GM18499 (cell line): ENCODE measurements around the gene TTR.
A peak's percentile ranks its signal among the peaks of the same experiment; 100 is the strongest.

Source experiments
- ATAC-seq: cut with Tn5 transposase; IDR thresholded peaks from one replicate; pipeline ENCODE4 v1.9.1; 2021; ENCODE audit warnings: moderate number of reproducible peaks; ENCODE audit not compliant: insufficient read depth, unreplicated experiment

Gene TTR

GRCh38 chr18:31612124-31612523 lies 20.4 kb downstream of the TTR start:
- no peak for ATAC-seq

DNA sequence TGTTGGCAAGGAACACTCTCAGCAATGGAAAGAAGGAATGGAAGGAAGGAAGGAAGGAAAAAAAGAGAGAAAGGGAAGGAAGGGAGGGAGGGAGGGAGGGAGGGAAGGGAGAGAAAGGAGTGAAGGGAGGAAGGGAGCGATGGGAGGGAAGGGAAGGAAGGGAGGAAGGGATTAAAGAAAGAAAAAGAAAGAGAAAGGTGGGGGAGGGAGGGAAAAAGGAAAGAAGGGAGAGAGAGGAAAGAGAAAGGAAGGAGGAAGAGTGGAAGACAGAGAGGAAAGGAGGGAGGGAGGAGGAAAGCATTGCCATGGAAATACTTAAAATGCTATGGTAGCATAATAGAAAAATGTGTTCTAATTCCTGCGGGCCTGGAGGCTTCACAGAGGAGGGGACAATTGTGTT lies 22.4 kb downstream of the TTR start:
- no peak for ATAC-seq

GRCh38 chr18:31616586-31616985 lies 24.9 kb downstream of the TTR start:
- no peak for ATAC-seq

DNA sequence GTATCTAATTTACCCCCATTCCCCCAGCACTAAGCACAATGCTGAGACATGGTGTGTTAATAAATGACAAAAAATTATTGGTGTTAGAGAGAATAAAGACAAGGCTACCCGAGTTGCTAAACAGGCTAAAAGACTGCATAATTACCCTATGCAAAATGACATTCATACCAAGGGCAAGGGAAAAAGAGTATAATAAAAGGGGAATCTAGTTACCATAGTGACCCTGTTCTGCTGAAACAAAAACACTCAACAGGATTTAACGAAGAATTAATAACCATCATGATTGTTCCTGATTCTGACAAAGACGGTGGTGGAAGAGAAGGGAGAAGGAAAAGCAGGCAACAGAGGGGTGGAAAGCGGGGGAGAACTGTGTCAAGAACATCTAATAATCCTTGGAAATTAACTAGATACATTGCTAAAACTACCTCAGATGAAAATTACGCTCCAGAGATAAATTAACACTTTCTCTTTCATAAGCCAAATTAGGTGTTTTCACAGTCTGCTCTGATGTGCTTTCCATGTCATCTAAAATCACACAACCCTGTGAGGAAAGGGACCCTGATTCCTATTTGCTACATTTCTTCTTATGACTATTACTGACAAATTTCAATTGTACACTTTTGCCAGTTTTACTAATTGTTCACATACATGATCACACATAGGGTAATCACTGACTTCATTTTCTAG lies 25.5 kb downstream of the TTR start:
- ATAC-seq: no peak

DNA sequence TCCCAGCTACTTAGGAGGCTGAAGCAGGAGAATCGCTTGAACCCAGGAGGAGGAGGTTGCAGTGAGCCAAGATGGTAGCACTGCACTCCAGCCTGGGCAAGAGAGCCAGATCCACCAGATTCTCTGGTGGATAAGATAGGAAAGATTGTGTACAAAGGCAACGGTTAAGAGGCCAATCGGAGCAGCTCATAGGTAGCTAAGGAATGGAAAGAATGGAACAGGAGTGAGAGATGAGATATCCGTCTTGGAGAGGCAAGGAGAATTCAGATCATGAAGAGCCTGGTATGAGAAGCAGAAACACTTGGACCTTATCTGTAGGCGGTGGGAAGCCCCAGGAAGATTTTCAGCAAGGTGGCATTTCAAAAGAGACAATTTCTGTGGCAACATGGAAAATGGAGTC lies 27.1 kb downstream of the TTR start:
- no peak for ATAC-seq

DNA sequence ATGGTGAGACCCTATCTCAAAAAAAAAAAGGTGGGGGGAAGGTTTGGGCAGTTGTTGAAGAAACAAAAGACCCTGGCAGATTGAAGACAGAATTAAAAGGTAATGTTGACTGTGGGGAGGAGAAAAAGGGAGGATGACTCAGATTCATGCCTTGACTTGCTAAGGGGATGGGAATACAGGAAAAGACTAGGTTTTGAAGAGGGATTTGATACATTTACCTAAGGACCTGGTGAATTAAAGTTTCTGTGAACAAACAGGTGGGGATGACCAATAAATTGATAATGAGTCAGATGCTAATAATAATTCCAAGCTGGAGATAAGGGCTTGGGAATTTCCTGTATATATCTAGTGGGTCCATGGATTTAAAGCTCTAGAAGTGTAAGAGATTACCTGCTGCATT lies 27.6 kb downstream of the TTR start:
- ATAC-seq: no peak

GRCh38 chr18:31624892-31625640 lies 33.4 kb downstream of the TTR start:
- ATAC-seq: no peak

DNA sequence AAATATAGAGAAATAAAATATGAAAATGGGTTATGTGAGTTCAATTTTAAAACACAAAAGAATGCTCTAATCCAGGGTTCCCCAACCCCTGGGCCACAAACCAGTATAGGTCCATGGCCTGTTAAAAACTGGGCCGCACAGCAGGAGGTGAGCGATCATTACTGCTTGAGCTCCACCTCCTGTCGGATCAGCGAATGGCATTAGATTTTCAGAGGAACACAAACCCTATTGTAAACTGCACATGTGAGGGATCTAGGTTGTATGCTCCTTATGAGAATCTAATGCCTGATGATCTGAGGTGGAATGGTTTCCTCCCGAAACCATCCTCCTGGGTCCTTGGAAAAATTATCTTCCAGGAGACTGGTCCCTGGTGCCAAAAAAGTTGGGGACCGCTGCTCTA lies 34.7 kb downstream of the TTR start:
- ATAC-seq: no peak

- ATAC-seq: no peak
Observed at GRCh38 chr18:31630549-31630948, 38.9 kb downstream of the TTR start.

GRCh38 chr18:31631526-31631925 lies 39.8 kb downstream of the TTR start:
- no peak for ATAC-seq

- no peak for ATAC-seq
Observed at GRCh38 chr18:31632356-31632755, 40.7 kb downstream of the TTR start.

DNA sequence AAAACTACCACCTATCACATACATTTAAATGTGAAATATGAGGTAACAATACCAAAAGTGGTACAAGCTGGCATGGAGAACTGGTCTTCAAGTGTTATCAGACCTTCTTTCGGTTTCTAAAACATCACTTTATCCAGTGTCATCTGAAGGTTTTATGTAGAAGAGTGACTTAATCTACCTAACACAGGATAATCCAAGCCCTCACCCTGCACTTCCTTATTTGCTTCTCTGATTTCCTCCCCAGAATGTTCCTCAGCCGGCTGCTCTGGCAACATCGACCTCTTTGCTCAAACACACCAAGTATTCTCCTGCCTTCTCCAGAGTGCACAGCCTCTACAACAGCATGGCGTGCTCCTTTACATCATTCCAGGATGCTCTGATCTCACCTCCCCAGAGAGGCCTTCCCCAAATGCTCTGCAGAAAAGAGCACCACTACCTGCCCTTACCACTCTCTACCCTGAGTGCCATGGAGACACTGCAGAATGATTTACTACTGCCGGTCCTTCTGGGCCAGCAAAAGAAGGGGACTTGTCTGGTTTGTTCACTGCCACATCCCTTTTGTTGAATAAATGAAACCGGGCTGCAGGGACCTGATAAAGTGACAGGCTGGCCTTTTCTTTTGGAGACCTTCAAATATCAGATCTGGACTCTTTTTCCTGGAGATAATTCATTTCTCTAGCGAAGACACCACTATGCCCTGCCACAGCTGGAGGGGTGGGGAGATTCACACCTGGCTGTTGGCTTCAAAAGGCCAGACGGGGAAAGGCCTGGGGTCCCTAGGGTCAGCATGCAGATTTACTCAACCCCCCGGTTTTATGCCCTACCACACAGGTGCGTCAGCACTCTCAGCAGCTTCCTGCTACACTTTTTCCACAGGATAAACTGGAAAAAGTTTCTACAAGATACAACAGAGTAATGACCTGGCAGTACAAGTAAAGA lies 42.0 kb downstream of the TTR start:
- peak; percentile 8 for ATAC-seq

DNA sequence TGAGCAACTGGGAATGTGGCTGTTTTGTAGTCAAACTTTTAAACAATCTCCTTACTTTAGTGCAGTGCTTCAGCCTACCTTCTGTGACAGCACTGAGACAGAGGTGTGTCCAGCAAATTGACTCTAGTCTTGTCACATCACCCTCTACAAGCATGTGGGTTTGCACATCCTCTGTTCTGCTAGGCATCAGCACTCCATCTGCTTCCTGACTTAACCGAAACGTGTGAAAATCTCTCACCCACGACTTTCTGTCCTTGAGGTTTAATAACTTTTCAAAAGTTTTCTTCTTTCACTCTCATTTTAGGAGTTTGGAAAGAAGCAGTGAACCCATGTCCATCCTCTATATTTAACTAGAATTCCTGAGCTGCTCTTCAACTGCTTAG lies 42.6 kb downstream of the TTR start:
- ATAC-seq: peak; percentile 95

GRCh38 chr18:31636387-31636786 lies 44.7 kb downstream of the TTR start:
- no peak for ATAC-seq

DNA sequence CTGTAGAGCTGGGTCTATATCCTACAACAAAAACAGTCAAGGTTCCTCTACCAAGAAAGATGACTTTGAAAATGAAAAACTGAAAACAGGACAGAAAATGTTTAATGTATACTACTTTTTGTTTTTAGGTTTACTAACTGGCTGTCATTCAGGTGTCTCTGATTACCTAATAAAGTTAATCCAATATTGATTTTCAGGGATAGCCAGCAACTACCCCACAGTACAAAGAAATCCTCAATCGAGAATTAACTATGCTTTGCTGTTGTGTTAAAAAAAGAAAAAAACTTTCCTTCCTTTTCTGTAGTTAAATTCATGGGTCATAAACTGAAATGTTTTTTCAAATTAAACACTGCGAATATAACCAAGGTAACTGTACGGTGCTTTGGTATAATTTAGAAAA lies 45.8 kb downstream of the TTR start:
- no peak for ATAC-seq

DNA sequence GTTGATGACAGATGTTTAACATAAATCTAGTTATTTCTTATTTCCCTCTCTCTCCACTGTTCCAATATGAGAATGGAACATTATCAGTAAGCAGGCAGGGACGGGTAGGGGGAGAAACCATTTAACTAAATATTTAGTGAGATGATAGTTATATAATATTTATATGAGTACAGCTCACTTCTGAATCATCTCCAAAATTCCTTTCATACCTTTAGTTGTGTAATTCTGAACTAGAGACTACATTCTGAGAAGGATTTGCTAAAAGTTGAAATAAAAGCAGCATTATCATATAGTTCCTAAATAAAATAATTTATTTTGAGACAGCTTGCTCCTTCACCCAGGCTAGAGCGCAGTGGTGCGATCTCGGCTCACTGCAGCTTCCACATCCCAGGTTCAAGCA lies 51.3 kb downstream of the TTR start:
- no peak for ATAC-seq

GRCh38 chr18:31645411-31645810 lies 53.7 kb downstream of the TTR start:
- ATAC-seq: no peak

DNA sequence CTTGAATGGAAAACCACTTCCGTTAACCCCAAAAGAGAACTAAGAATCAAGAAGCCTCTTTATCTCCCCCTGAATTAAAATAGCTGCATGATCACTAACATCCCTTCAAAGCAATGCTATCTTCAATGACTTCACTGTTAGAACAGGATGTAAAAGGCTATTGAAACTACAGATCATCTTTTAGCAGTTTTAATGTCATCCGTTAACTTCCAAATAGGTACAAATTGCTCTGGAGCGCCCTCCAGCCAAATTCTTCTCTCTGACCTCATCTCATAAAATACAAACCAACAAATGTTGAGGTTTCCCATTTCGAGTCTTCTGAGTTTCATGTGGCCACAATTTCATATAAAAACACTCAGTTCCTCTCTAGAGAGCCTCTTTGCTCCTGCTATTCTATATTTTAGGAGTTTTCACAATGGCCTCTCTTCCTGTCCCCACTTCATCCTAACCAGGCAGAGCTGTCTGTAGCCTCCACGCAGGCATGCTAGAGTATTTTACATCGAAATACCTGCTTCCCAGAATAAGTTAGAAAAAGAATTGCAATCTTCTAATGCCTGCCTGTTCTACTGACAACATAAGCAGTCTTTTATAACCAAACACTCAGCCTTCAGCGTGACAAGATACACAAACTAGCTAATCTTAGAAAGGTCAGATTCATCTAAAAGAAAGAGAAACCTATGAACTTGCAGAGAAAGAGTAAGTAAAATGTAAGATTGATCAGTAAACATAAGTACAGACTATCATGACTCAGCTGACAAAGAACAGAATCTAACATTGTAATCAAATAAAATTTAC lies 54.9 kb downstream of the TTR start:
- ATAC-seq: no peak

GRCh38 chr18:31647127-31647753 lies 55.6 kb downstream of the TTR start:
- ATAC-seq: no peak
